HG03439 (cell line): ENCODE data around the gene WDR44.
"Not testable (repeated sequence)": the region's sequence is repeated elsewhere in the genome, so short reads cannot be mapped to it uniquely, and the experiment has no call there.

Experiments
- ATAC-seq: cut with Tn5 transposase; IDR thresholded peaks from one replicate; pipeline ENCODE4 v1.9.1; 2021; ENCODE audit warnings: mild to moderate bottlenecking, moderate library complexity; ENCODE audit not compliant: unreplicated experiment

The WDR44 gene

GRCh38 chrX:118360429-118361125 is 14.7 kb downstream of the WDR44 start:
- ATAC-seq: no peak

GRCh38 chrX:118364261-118364660 is 18.4 kb downstream of the WDR44 start:
- no peak for ATAC-seq

GRCh38 chrX:118367338-118367737 is 21.4 kb downstream of the WDR44 start:
- ATAC-seq: no peak

- ATAC-seq: no peak
Observed at GRCh38 chrX:118368398-118368797, 22.5 kb downstream of the WDR44 start.

GRCh38 chrX:118370921-118371624 is 25.2 kb downstream of the WDR44 start:
- ATAC-seq: no peak

- ATAC-seq: no peak
Observed at GRCh38 chrX:118373538-118373937, 27.6 kb downstream of the WDR44 start.

GRCh38 chrX:118383120-118383519 is 37.2 kb downstream of the WDR44 start:
- no peak for ATAC-seq

GRCh38 chrX:118392716-118393115 is 46.8 kb downstream of the WDR44 start:
- ATAC-seq: no peak

- no peak for ATAC-seq
Observed at GRCh38 chrX:118396113-118396512, 50.2 kb downstream of the WDR44 start.

- no peak for ATAC-seq
Observed at GRCh38 chrX:118418811-118419251, 72.9 kb downstream of the WDR44 start.

GRCh38 chrX:118420462-118420861 is 74.6 kb downstream of the WDR44 start:
- no peak for ATAC-seq

- peak; percentile 98 for ATAC-seq
Observed at GRCh38 chrX:118423558-118423957, 77.7 kb downstream of the WDR44 start.

GRCh38 chrX:118432799-118433198 is 86.9 kb downstream of the WDR44 start:
- no peak for ATAC-seq

- ATAC-seq: no peak
Observed at GRCh38 chrX:118437283-118437682, 91.4 kb downstream of the WDR44 start.

- no peak for ATAC-seq
Observed at GRCh38 chrX:118448273-118448783, 102.4 kb downstream of the WDR44 start.

- no peak for ATAC-seq
Observed at GRCh38 chrX:118455013-118455412, 109.1 kb downstream of the WDR44 start.

- no peak for ATAC-seq
Observed at GRCh38 chrX:118459494-118459893, 113.6 kb downstream of the WDR44 start.

- ATAC-seq: no peak
Observed at GRCh38 chrX:118464501-118464900, 118.6 kb downstream of the WDR44 start.

- ATAC-seq: no peak
Observed at GRCh38 chrX:118468122-118468521, 122.2 kb downstream of the WDR44 start.

- not testable (repeated sequence) for ATAC-seq
Observed at GRCh38 chrX:118470721-118471347, 124.9 kb downstream of the WDR44 start.

- ATAC-seq: no peak
Observed at GRCh38 chrX:118474586-118474985, 128.7 kb downstream of the WDR44 start.

GRCh38 chrX:118475903-118476302 is 130.0 kb downstream of the WDR44 start:
- no peak for ATAC-seq
